ENCODE data around the gene PADI2.

PADI2 gene

DNA sequence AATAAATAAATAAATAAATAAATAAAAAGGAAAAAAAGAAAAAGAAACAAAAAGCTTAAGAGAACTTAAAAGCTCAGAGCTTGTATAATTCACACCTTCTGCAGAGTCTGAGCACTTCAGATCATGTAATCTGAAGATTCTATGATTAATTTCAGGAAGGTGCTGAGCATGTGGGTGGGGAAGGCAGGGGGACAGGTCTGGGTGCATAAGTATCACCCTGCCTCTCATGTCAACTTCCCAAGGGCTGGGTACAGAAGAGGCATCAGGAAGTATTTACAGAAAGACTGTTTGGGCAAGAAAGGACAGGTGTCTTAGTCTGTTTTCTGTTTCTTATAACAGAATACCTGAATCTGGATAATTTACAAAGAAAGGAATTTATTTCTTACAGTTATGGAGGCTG is 20.4 kb upstream of the PADI2 start:
- no peak for DNase-seq (ENCODE audit: low read depth)

DNA sequence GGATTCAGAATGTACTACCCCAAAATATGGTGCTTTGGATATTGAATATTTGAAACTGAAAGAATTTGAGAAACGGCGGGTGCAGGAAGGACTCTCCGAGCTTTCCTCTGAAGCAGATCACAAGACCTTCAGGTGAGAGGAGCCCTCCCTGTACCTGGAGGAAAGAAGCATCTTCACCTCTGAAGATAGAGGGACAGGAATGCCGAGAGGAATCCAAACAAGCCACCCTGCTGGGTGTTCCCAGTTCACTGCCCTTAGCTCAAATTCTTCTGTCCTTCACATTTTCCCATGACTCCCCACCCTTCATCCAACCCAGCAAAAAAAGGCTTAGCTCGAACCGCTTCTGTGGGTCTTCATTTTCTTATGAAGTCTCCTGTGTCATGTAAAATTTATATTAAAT is 18.2 kb upstream of the PADI2 start:
- DNase-seq (ENCODE audit: low read depth): no peak

- DNase-seq (ENCODE audit: low read depth): no peak
These were observed 17.7 kb upstream of the PADI2 start for GRCh38 chr1:17136936-17137335.

- no peak for DNase-seq (ENCODE audit: low read depth)
These were observed 16.9 kb upstream of the PADI2 start for GRCh38 chr1:17136145-17136544.

DNA sequence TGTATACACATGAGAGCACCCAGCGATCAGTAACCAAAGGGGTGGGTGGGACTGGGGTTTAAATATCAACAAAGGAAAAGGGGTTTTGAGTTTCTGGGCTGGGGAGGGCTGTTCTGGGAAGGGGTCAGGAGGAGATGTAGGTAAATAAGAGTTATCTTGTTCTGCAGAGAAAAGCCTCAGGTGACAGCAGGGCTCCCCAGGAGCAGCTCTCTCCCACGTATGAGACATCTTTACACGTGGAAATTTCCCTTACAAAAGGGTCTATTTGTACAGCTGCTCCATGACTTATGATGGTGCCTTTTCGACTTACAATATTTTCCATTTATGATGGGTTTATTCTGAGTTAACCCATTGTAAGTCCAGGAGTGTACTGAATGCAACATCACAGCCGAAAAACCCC is 16.3 kb upstream of the PADI2 start:
- no peak for DNase-seq (ENCODE audit: low read depth)

DNA sequence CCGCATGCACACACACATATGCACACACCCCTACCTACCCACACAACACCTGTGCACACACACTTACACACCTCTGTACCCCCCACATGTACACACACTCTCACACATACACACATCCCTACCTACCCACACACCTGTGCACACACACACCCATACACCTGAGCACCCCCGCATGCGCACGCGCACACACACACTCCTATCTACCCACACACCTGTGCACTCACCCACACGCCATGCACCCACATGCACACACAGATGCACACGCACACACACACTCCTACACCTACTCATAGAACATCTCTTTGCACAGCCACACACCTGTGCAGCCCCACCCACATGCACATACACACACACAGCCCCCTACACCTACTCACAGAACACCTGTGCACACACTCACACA is 15.5 kb upstream of the PADI2 start:
- no peak for DNase-seq (ENCODE audit: low read depth)

DNA sequence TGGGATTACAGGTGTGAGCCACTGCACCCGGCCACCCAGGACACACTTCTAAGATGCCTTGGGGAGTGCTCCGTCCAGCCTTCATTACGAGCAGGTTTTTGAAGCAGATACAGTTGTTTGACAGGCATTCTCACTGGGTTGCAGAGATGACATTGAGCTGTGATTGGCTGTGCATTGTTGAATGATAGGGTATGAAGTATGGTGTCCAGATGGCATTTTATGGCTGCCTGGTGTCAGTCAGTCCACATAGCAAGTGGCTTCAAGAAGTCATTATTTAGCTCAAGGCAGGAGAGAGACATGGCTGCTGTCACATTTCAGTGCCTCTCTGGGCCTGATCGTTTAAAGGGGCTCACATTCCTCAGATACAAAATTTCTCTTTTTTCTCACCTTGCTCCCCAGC is 14.8 kb upstream of the PADI2 start:
- no peak for DNase-seq (ENCODE audit: low read depth)

DNA sequence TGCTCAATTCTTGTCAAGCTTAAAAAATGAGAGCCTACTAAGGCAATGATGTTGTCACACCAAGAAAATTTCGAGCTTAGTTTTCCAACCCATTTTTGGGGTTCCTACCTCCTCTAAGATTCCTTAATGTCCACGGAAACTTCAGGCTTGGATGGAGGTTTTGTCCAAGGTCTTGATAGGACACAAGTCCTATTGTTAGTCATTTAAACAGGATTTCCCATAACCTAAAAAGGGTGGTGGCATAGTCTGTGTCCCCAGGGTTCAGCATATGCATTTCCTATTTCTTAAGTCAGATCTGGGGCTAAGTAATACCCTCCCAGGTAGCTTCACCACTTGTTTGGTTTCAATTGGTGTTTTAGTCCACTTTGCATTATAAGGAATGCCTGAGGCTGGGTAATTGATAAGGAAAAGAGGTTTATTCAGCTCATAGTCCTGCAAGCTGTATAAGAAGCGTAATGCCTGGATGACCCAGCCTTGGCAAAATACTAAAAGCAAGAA is 10.9 kb upstream of the PADI2 start:
- no peak for DNase-seq (ENCODE audit: low read depth)

- no peak for DNase-seq (ENCODE audit: low read depth)
These were observed 9.1 kb upstream of the PADI2 start for GRCh38 chr1:17128361-17128760.

GRCh38 chr1:17125756-17126237 is 6.5 kb upstream of the PADI2 start:
- peak; percentile 78 for DNase-seq (ENCODE audit: low read depth)

DNA sequence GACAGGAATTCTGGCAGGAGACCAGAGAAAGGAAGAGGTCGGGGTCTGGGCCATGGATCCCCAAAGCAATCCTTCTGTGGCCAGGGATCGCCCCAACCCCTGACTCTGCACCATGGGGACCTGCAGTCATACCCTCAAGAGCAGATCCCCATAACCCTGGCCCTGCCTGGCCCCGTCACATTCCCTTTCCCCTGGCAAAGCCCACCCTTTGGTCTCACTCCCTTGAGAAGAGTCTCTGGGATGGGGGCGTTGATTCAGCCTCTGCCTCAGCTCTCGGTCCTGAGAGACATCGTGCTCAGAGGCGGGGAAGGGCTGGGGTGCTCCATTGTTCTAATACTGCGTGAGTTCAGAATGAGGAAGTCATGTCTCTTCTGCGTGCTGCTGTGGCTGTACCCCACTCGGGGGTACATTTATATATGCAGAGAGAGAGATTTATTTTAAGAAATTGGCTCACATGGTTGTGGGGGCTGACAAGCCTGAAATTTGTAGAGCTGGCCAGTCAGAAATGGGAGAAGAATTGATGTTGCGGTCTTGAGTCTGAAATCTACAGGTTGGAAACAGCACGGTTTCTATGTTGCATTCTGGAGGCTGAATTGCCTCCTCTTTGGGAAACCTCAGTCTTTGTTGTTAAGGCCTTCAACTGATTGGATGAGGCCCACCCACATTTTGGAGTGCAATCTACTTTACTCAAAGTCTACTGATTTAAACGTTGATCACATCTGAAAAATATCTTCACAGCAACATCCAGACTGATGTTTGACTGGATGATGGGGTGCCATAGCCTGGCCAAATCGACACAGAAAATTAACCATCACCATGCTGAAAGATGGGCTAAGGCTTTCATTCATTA is 4.2 kb upstream of the PADI2 start:
- no peak for DNase-seq (ENCODE audit: low read depth)

GRCh38 chr1:17122521-17123164 is 3.4 kb upstream of the PADI2 start:
- no peak for DNase-seq (ENCODE audit: low read depth)

- no peak for DNase-seq (ENCODE audit: low read depth)
These were observed 2.6 kb upstream of the PADI2 start for GRCh38 chr1:17121881-17122280.

GRCh38 chr1:17120962-17121837 is 1.9 kb upstream of the PADI2 start:
- no peak for DNase-seq (ENCODE audit: low read depth)

- no peak for DNase-seq (ENCODE audit: low read depth)
These were observed 1.2 kb upstream of the PADI2 start for GRCh38 chr1:17120481-17120877.

- DNase-seq (ENCODE audit: low read depth): no peak
These were observed 676 bp upstream of the PADI2 start for GRCh38 chr1:17119773-17120480.

- DNase-seq (ENCODE audit: low read depth): no peak
These were observed 560 bp downstream of the PADI2 start for GRCh38 chr1:17118706-17119075.

DNA sequence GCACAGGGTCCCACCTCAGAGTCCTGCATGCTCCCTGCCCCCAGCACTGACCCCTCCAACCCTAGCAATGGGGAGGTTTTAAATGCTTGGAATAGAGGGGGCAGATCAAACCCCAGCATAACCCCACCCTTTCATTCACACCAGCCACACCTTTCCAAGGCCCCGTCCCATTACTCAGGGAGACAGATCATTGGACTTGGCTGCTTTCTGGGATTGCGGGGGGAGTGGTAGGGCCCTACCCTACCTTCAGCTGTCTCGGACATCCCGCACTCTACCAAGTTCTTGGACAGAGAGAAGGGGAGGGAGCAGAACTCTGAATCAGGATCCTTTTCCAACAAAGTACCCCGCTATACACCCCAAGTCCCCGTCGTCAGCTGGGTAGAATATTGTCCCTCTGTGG is 983 bp downstream of the PADI2 start:
- DNase-seq (ENCODE audit: low read depth): no peak

- DNase-seq (ENCODE audit: low read depth): no peak
These were observed 1.6 kb downstream of the PADI2 start for GRCh38 chr1:17117451-17118265.

DNA sequence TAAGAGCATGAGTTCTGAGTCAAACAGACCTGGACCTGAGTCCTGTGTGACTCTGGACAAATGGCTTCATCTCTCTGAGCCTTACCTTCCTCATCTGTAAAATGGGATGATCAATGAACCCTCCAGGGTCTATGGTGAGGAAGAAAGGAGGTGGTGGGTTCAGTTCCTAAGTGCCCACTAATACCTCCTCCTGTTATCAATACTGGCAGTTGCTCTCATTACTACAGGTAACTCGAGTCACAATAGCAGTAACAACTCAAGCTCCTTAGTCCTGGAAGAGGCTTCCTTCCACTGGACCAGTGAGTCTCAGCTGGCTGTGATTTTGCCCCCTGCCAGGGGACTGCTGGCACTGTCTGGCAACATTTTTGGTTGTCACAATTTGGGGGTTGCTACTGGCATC is 2.6 kb downstream of the PADI2 start:
- DNase-seq (ENCODE audit: low read depth): no peak

DNA sequence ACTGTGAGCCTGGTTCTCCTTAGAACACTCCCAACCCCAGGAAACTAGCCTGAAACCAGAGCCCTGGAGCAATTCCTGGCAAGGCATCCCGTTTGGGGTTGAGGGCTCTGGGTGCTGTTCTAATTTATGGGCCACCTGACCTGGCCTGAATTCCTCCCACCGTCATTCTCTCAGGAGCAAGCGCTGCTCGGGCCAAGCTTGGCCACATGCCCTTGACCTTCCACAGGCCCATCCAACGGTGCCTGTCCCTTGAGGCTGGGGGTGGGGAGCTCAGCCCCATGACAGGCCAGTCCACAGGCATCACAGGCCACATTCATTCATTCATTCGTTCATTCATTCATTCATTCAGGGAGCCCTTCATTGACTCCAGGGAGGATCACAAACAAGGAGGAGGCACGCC is 5.3 kb downstream of the PADI2 start:
- DNase-seq (ENCODE audit: low read depth): no peak
